Mucosa of descending colon (tissue), 3 donors: ENCODE results near the gene MAP7. TPM values are rescaled to one million over a fixed set of nuclear protein-coding genes. Genes with fewer than 3 reads are reported as not detected.

Source experiments
- ATAC-seq: fragments of 200-7000 bp; cut with Tn5 transposase; one replicate; pipeline ENCODE4 v1.9.1; 2020; ENCODE audit warnings: mild to moderate bottlenecking, moderate library complexity
- DNase-seq, 3 donors: peaks; one replicate each; pipeline ENCODE4 v3.0.0-alpha.2; 2020
- H3K36me3 ChIP-seq: fragments of 200-600 bp; one replicate; pipeline ENCODE4 v1.8.0; 2021; ENCODE audit warnings: low read depth, mild to moderate bottlenecking
- H3K4me1 ChIP-seq: fragments of 200-600 bp; one replicate; pipeline ENCODE4 v1.8.0; 2021; ENCODE audit warnings: low read depth, mild to moderate bottlenecking
- H3K4me3 ChIP-seq: fragments of 200-600 bp; one replicate; pipeline ENCODE4 v1.8.0; 2021; ENCODE audit warnings: mild to moderate bottlenecking
- H3K9me3 ChIP-seq: fragments of 200-600 bp; one replicate; pipeline ENCODE4 v1.8.0; 2021; ENCODE audit warnings: mild to moderate bottlenecking
- CTCF ChIP-seq: fragments of 200-600 bp; IDR thresholded peaks from one replicate; pipeline ENCODE4 v1.8.0; 2022; ENCODE audit warnings: antibody characterized with exemption, mild to moderate bottlenecking
- intact Hi-C, 2 donors: fragments of 100-400 bp; cut with DNase I in 1 of 2; cut with micrococcal nuclease in 1 of 2; formaldehyde crosslinking; loops; one replicate each; pipeline versions ENCODE4 v1.11.0 to v1.11.1; 2022; cut with DNase I, micrococcal nuclease
- total RNA-seq, 3 donors: library from RNA; stranded (reverse); fragmentation: NEBNext Ultra II Directional in 2 of 3; extraction: Animal tissue kit (Norgen Biotek cat#: 25700) in 2 of 3; gene quantifications; one replicate each; pipeline versions ENCODE4 v1.2.1 to v1.2.4, GENCODE V29; 2021 to 2023
- donor health status: DM: no; HTN: no; CAD: no; lungs with moderate emphysema.
- donor health status: DM: no; HTN: no; CAD: no.
- donor health status: DM: no; HTN: yes; CAD: no.

MAP7 gene
- total RNA-seq, 3 donors from 2014 or later = 28.4 to 80.5 (median 68.6) TPM

- Histone ChIP-seq H3K36me3 (no peaks in the 10 kb centered on the region), H3K4me3 (no peak overlapping the region), H3K4me1 (peaks cover 7% of the 10 kb centered on the region), H3K9me3 (no peaks in the 10 kb centered on the region)
- peak; percentile 65 for ATAC-seq
- DNase-seq = peak in 1 of 3 donors; percentile 28
- TF ChIP-seq CTCF = no peak
- intact Hi-C loops = no loop called here
Measured at GRCh38 chr6:136529710-136530109, 20.5 kb downstream of the MAP7 start.

GRCh38 chr6:136528477-136528876 is 21.7 kb downstream of the MAP7 start:
- no peak for TF ChIP-seq CTCF
- no peak overlapping the region for H3K4me3 ChIP-seq
- intact Hi-C loops = no loop called here
- no peaks in the 10 kb centered on the region for H3K9me3 ChIP-seq
- H3K36me3 ChIP-seq = no peaks in the 10 kb centered on the region
- ATAC-seq = no peak
- no peak for DNase-seq
- H3K4me1 ChIP-seq = peaks cover 7% of the 10 kb centered on the region

- peaks cover 7% of the 10 kb centered on the region for H3K4me1 ChIP-seq
- ATAC-seq = no peak
Measured at GRCh38 chr6:136527831-136528230, 22.4 kb downstream of the MAP7 start.

GRCh38 chr6:136526937-136527336 is 23.3 kb downstream of the MAP7 start:
- H3K4me1 ChIP-seq = peaks cover 7% of the 10 kb centered on the region
- intact Hi-C loops = no loop called here
- DNase-seq (no peak), ATAC-seq (no peak)
- H3K9me3 ChIP-seq = no peaks in the 10 kb centered on the region
- no peak overlapping the region for H3K4me3 ChIP-seq
- TF ChIP-seq CTCF = no peak
- H3K36me3 ChIP-seq = no peaks in the 10 kb centered on the region

More at GRCh38 chr6:136527831-136528230, 22.4 kb downstream of the MAP7 start:
- H3K9me3 ChIP-seq = no peaks in the 10 kb centered on the region
- TF ChIP-seq CTCF = no peak
- no peaks in the 10 kb centered on the region for H3K36me3 ChIP-seq
- intact Hi-C loops = no loop called here
- DNase-seq = no peak
- H3K4me3 ChIP-seq = no peak overlapping the region

- no peaks in the 10 kb centered on the region for H3K36me3 ChIP-seq
- H3K4me3 ChIP-seq = no peak overlapping the region
- DNase-seq = peak; percentile 29 to 62 (median 45)
- intact Hi-C loops = no loop called here
- TF ChIP-seq CTCF = no peak
- H3K9me3 ChIP-seq = no peaks in the 10 kb centered on the region
- ATAC-seq = peak; percentile 71
- H3K4me1 ChIP-seq = peaks cover 7% of the 10 kb centered on the region
Measured at GRCh38 chr6:136526196-136526930, 23.9 kb downstream of the MAP7 start.
